Mesenchymal stem cell (in vitro differentiated cells and primary cell): ENCODE data around the gene HOXD13.

Source experiments
- DNase-seq: peaks from one replicate; pipeline ENCODE4 v3.0.0-alpha.2; 2013
- H2AFZ ChIP-seq: one replicate; pipeline ENCODE4 v1.6.1; 2013; ENCODE audit warnings: low read depth, mild to moderate bottlenecking, control low read depth, inconsistent platforms, low read length, moderate library complexity
- H2AK5ac ChIP-seq: 2 replicates; pipeline ENCODE4 v1.6.1; 2013; ENCODE audit warnings: low read length, moderate library complexity, mild to moderate bottlenecking, inconsistent platforms; ENCODE audit not compliant: severe bottlenecking
- H2BK120ac ChIP-seq: one replicate; pipeline ENCODE4 v1.6.1; 2013; ENCODE audit warnings: low read depth, mild to moderate bottlenecking, inconsistent platforms, low read length, moderate library complexity
- H2BK12ac ChIP-seq, 2 experiments: one replicate each; pipeline ENCODE4 v1.6.1; 2013; ENCODE audit warnings: inconsistent platforms in 2 of 2, low read length in 2 of 2, mild to moderate bottlenecking in 2 of 2, moderate library complexity in 2 of 2, control low read depth in 1 of 2
- H2BK15ac ChIP-seq: one replicate; pipeline ENCODE4 v1.6.1; 2013; ENCODE audit warnings: mild to moderate bottlenecking, low read depth, inconsistent platforms; ENCODE audit not compliant: poor library complexity, severe bottlenecking
- H2BK5ac ChIP-seq: 2 replicates; pipeline ENCODE4 v1.6.1; 2013; ENCODE audit warnings: low read depth, mild to moderate bottlenecking, low read length, control low read depth, inconsistent platforms; ENCODE audit not compliant: poor library complexity, severe bottlenecking
- H3K14ac ChIP-seq, 2 experiments: one replicate each; pipeline ENCODE4 v1.6.1; 2013; ENCODE audit warnings: inconsistent platforms in 2 of 2, low read length in 2 of 2, control low read depth in 1 of 2, mild to moderate bottlenecking in 1 of 2, moderate library complexity in 1 of 2
- H3K18ac ChIP-seq, 2 experiments: one replicate each; pipeline ENCODE4 v1.6.1; 2013; ENCODE audit warnings: inconsistent platforms in 2 of 2, low read length in 2 of 2, control low read depth in 1 of 2, low read depth in 1 of 2, mild to moderate bottlenecking in 1 of 2
- H3K23ac ChIP-seq, 2 experiments: one replicate each; pipeline ENCODE4 v1.6.1; 2013; ENCODE audit warnings: inconsistent platforms in 2 of 2, low read length in 2 of 2, mild to moderate bottlenecking in 2 of 2, moderate library complexity in 2 of 2, control low read depth in 1 of 2
- H3K27ac ChIP-seq: 2 replicates; pipeline ENCODE4 v1.5.1; 2013; ENCODE audit warnings: mild to moderate bottlenecking, moderate library complexity, low read length, control low read depth, inconsistent platforms; ENCODE audit not compliant: poor library complexity, severe bottlenecking
- H3K27me3 ChIP-seq, 2 experiments: 2 replicates each; pipeline versions ENCODE4 v1.6.1 to v1.7.0; 2013; ENCODE audit warnings: low read length in 2 of 2, mild to moderate bottlenecking in 2 of 2, moderate library complexity in 2 of 2, control low read depth in 1 of 2, inconsistent platforms in 1 of 2; ENCODE audit not compliant: control insufficient read depth in 1 of 2, insufficient read depth in 1 of 2
- H3K36me3 ChIP-seq, 2 experiments: 2 replicates each; pipeline versions ENCODE4 v1.6.1 to v1.7.0; 2013; ENCODE audit warnings: low read length in 2 of 2, control low read depth in 1 of 2, inconsistent platforms in 1 of 2, low read depth in 1 of 2, mild to moderate bottlenecking in 1 of 2; ENCODE audit not compliant: insufficient read depth in 2 of 2, control insufficient read depth in 1 of 2
- H3K4ac ChIP-seq, 2 experiments: one replicate each; pipeline ENCODE4 v1.6.1; 2013; ENCODE audit warnings: inconsistent platforms in 2 of 2, low read length in 2 of 2, mild to moderate bottlenecking in 2 of 2, moderate library complexity in 2 of 2, control low read depth in 1 of 2, low read depth in 1 of 2
- H3K4me1 ChIP-seq: 2 replicates; pipeline ENCODE4 v1.6.1; 2013; ENCODE audit warnings: low read depth, low read length, control low read depth; ENCODE audit not compliant: control insufficient read depth, insufficient read depth
- H3K4me2 ChIP-seq: 2 replicates; pipeline ENCODE4 v1.6.1; 2013; ENCODE audit warnings: low read length, mild to moderate bottlenecking, inconsistent platforms; ENCODE audit not compliant: poor library complexity, severe bottlenecking
- H3K4me3 ChIP-seq, 2 experiments: 2 replicates each; pipeline versions ENCODE4 v1.5.1 to v1.7.0; 2013; ENCODE audit warnings: low read length in 2 of 2, mild to moderate bottlenecking in 2 of 2, control low read depth in 1 of 2, low read depth in 1 of 2; ENCODE audit not compliant: insufficient read depth in 1 of 2
- H3K79me1 ChIP-seq: replicated peaks from 2 replicates; pipeline ENCODE4 v1.6.1; 2013; ENCODE audit warnings: mild to moderate bottlenecking, control low read depth, low read length, inconsistent platforms; ENCODE audit not compliant: poor library complexity, severe bottlenecking
- H3K9ac ChIP-seq: 2 replicates; pipeline ENCODE4 v1.7.0; 2013; ENCODE audit warnings: mild to moderate bottlenecking, low read length, moderate library complexity
- H3K9me3 ChIP-seq: 2 replicates; pipeline ENCODE4 v1.7.0; 2013; ENCODE audit warnings: mild to moderate bottlenecking, low read length; ENCODE audit not compliant: control insufficient read depth
- H4K8ac ChIP-seq: one replicate; pipeline ENCODE4 v1.6.1; 2013; ENCODE audit warnings: inconsistent platforms, mild to moderate bottlenecking, low read length, moderate library complexity
- H4K91ac ChIP-seq: one replicate; pipeline ENCODE4 v1.6.1; 2013; ENCODE audit warnings: mild to moderate bottlenecking, low read length, inconsistent platforms
- WGBS: methylation state at CpG from one replicate; pipeline ENCODE4 v1.1.7; 2013; ENCODE audit warnings: mixed read lengths; 5-methylcytosine and 5-hydroxymethylcytosine counted together

Gene HOXD13

GRCh38 chr2:176100547-176101140 lies 8.1 kb downstream of the HOXD13 start:
- no peak for DNase-seq
- Histone ChIP-seq H2BK15ac (no peak overlapping the region), H3K79me1 (no peaks in the 10 kb centered on the region), H2BK5ac (no peak overlapping the region), H4K91ac (no peak overlapping the region), H3K36me3 (no peaks in the 10 kb centered on the region), H2AK5ac (no peak overlapping the region), H3K27me3 (peaks cover 97 to 100% of the 10 kb centered on the region in 2 experiments), H3K4me2 (no peak overlapping the region), H3K4ac (no peak overlapping the region), H3K27ac (no peak overlapping the region), H2AFZ (no peak overlapping the region), H3K9me3 (no peaks in the 10 kb centered on the region), H3K9ac (no peak overlapping the region), H3K23ac (no peak overlapping the region), H2BK120ac (no peak overlapping the region), H3K4me3 (no peak overlapping the region), H3K18ac (no peak overlapping the region), H3K14ac (no peak overlapping the region), H4K8ac (no peak overlapping the region), H2BK12ac (no peak overlapping the region), H3K4me1 (peaks cover 14% of the 10 kb centered on the region)
- WGBS: 6% methylated on average over 26 of the region's 28 CpGs

GRCh38 chr2:176101216-176101830 lies 8.8 kb downstream of the HOXD13 start:
- H3K9ac ChIP-seq: no peak overlapping the region
- no peak overlapping the region for H3K18ac ChIP-seq
- no peak overlapping the region for H4K8ac ChIP-seq
- no peak overlapping the region for H3K4ac ChIP-seq
- no peak overlapping the region for H2AK5ac ChIP-seq
- no peak overlapping the region for H2BK12ac ChIP-seq
- no peaks in the 10 kb centered on the region for H3K79me1 ChIP-seq
- no peak overlapping the region for H3K14ac ChIP-seq
- H3K4me3 ChIP-seq: no peak overlapping the region
- WGBS: 0% methylated on average over 2 of the region's 2 CpGs
- DNase-seq: no peak
- H3K27ac ChIP-seq: no peak overlapping the region
- no peaks in the 10 kb centered on the region for H3K36me3 ChIP-seq
- no peak overlapping the region for H4K91ac ChIP-seq
- no peak overlapping the region for H2BK120ac ChIP-seq
- no peak overlapping the region for H2BK15ac ChIP-seq
- peaks cover 14% of the 10 kb centered on the region for H3K4me1 ChIP-seq
- H2BK5ac ChIP-seq: no peak overlapping the region
- no peak overlapping the region for H3K4me2 ChIP-seq
- no peak overlapping the region for H3K23ac ChIP-seq
- H2AFZ ChIP-seq: no peak overlapping the region
- H3K9me3 ChIP-seq: no peaks in the 10 kb centered on the region
- peaks cover 99 to 100% of the 10 kb centered on the region in 2 experiments for H3K27me3 ChIP-seq

GRCh38 chr2:176101842-176102241 lies 9.3 kb downstream of the HOXD13 start:
- Histone ChIP-seq H3K4ac (no peak overlapping the region), H2AK5ac (no peak overlapping the region), H2BK120ac (no peak overlapping the region), H3K23ac (no peak overlapping the region), H3K27ac (no peak overlapping the region), H3K4me1 (peaks cover 18% of the 10 kb centered on the region), H3K9me3 (no peaks in the 10 kb centered on the region), H2BK15ac (no peak overlapping the region), H4K91ac (no peak overlapping the region), H2BK5ac (no peak overlapping the region), H3K14ac (no peak overlapping the region), H3K27me3 (peaks cover 98% of the 10 kb centered on the region in 2 experiments), H3K18ac (no peak overlapping the region), H3K79me1 (no peaks in the 10 kb centered on the region), H3K4me3 (no peak overlapping the region), H3K36me3 (no peaks in the 10 kb centered on the region), H2AFZ (no peak overlapping the region), H3K4me2 (no peak overlapping the region), H4K8ac (no peak overlapping the region), H2BK12ac (no peak overlapping the region), H3K9ac (no peak overlapping the region)
- DNase-seq: no peak
- 46% methylated on average over 3 of the region's 5 CpGs for WGBS

DNA sequence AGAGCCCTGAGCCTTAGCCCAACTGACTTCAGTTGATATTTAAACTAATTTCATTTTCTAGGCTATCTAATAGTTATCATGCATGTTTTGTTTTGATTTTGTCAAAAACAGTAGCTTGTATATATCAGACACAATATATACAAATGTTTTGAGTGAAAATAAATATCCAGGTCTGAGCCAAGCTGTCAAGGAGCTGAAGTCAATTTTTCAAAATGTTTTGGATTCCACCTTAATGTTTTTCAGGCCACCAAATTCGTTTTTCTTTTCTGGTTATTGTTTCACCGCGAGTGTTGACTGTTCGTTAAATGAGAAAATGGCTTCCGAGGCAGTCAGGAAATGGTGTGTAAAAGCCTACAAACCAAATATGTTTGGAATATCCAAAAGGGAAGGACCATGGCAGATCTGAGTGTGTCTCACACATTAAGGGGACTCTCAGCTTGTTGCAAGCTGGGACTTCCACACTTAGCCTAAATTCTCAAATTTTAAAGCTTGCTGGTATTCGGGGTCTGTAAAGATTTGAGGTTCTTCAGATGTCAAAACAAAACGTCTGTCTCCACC lies 9.9 kb downstream of the HOXD13 start:
- Histone ChIP-seq H3K9ac (no peak overlapping the region), H4K91ac (no peak overlapping the region), H2BK12ac (no peak overlapping the region), H2BK5ac (no peak overlapping the region), H3K23ac (no peak overlapping the region), H2AFZ (no peak overlapping the region), H2BK15ac (no peak overlapping the region), H3K14ac (no peak overlapping the region), H3K4me3 (no peak overlapping the region), H3K79me1 (no peaks in the 10 kb centered on the region), H4K8ac (no peak overlapping the region), H3K36me3 (no peaks in the 10 kb centered on the region), H3K9me3 (no peaks in the 10 kb centered on the region), H3K4me1 (peaks cover 21% of the 10 kb centered on the region), H3K18ac (no peak overlapping the region), H2BK120ac (no peak overlapping the region), H3K4ac (no peak overlapping the region), H3K27ac (no peak overlapping the region), H3K4me2 (no peak overlapping the region), H2AK5ac (no peak overlapping the region), H3K27me3 (peaks cover 98% of the 10 kb centered on the region in 2 experiments)
- 18% methylated on average over 7 of the region's 7 CpGs for WGBS
- no peak for DNase-seq
